Body of pancreas (tissue), 4 donors: Measurements from ENCODE around the gene CDC42EP1.

Source experiments
- CTCF ChIP-seq, 7 experiments: fragments of 450-650 bp in 4 of 7; fragments of 200-600 bp in 3 of 7; sonication (generic) in 3 of 7; IDR thresholded peaks; one replicate each; pipeline ENCODE4 v1.5.1; 2016 to 2019; ENCODE audit warnings: antibody characterized with exemption in 7 of 7
- POLR2A ChIP-seq, 3 donors: fragments of 450-650 bp; IDR thresholded peaks; one replicate each; pipeline ENCODE4 v1.6.1; 2016; ENCODE audit warnings: antibody characterized with exemption in 3 of 3, mild to moderate bottlenecking in 2 of 3

GRCh38 chr22:37599153-37599552, 38.9 kb downstream of the CDC42EP1 start:
- TF ChIP-seq POLR2A (IDR thresholded peaks at IDR 0.05) (no peak), CTCF (IDR thresholded peaks at IDR 0.05) (no peak)
